Activated CD4-positive, alpha-beta memory T cell treated with anti-CD3 and anti-CD28 coated beads, Interleukin-2, amount 10 ng/mL, durations not matched to agents 7 days and 5 days (primary cell): ENCODE data around the gene SETBP1. TPM values are rescaled to one million over a fixed set of nuclear protein-coding genes. Genes with fewer than 3 reads are reported as not detected.

Source experiments
- CTCF ChIA-PET: fragments of 350-600 bp; sonication (Branson Sonifier 250); formaldehyde crosslinking; loops from one replicate; lab custom pipeline; 2021; ENCODE audit warnings: antibody characterized with exemption, inconsistent platforms; lab: Charles Lee
- POLR2A ChIA-PET: fragments of 350-600 bp; sonication (Branson Sonifier 250); formaldehyde crosslinking; loops from one replicate; lab custom pipeline; 2021; ENCODE audit warnings: antibody characterized with exemption; lab: Charles Lee
- DNase-seq: peaks from one replicate; pipeline ENCODE4 v3.0.0-alpha.2; 2020
- H3K27ac Mint-ChIP-seq: one replicate; pipeline ENCODE4 v1.8.0; 2021; ENCODE audit warnings: mild to moderate bottlenecking, mixed read lengths
- H3K27me3 Mint-ChIP-seq: one replicate; pipeline ENCODE4 v1.8.0; 2021; ENCODE audit warnings: mixed read lengths
- H3K36me3 Mint-ChIP-seq: one replicate; pipeline ENCODE4 v1.8.0; 2021; ENCODE audit warnings: low read depth, mixed read lengths
- H3K4me1 Mint-ChIP-seq: one replicate; pipeline ENCODE4 v1.8.0; 2021; ENCODE audit warnings: mixed read lengths
- H3K4me3 Mint-ChIP-seq: one replicate; pipeline ENCODE4 v1.8.0; 2021; ENCODE audit warnings: mild to moderate bottlenecking, mixed read lengths
- H3K9me3 Mint-ChIP-seq: one replicate; pipeline ENCODE4 v1.8.0; 2021; ENCODE audit warnings: mixed read lengths
- total RNA-seq, 2 experiments: library from RNA; stranded (reverse); gene quantifications; one replicate each; pipeline ENCODE4 v1.2.3, GENCODE V29; 2021

Gene SETBP1
- total RNA-seq, 2 experiments from 2014 or later: 15.8 to 18.2 TPM

DNA sequence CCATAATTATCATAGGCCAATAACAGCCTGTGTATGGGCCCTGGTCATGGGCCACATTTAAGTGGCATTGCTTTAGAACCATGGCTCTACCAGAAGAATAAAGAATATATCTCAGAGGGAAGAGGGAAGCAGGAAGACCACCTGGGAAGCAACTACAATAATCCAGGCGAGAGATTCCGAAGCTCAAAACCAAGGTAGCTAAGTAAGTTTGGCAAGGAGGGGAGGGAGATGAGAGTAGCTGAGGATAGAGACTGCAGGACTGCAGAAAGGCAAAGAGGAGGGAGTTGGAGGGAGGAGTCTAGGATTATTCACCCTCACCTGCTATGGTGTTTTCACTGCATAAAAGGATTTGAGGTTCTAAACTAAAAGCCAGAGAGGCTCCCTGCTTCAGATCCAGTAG lies 293.5 kb downstream of the SETBP1 start:
- no peak for DNase-seq
- H3K27ac Mint-ChIP-seq: no peak overlapping the region
- H3K4me1 Mint-ChIP-seq: no peaks in the 10 kb centered on the region
- no peak overlapping the region for H3K4me3 Mint-ChIP-seq
- CTCF ChIA-PET: no interaction called here
- POLR2A ChIA-PET: no interaction called here
- no peaks in the 10 kb centered on the region for H3K36me3 Mint-ChIP-seq
- no peaks in the 10 kb centered on the region for H3K9me3 Mint-ChIP-seq
- H3K27me3 Mint-ChIP-seq: peaks cover 3% of the 10 kb centered on the region

DNA sequence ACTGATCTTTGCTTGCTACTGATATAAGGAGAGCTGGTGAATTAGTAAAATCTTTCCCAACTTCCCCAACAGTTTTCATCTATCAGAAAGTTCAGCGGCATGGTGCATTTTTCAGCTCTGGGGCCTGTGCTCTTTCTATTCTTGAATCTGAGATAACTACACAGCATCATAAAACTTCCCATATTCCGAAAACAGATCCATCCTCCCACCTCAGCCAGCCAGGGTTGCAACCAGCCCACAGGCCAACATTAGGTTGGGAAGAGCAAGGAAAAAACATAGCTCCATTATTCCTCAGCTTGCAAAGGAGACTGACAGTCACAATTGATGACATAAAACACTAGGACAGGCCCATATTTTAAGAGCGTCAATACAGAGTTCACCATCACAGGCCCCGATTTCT lies 297.2 kb downstream of the SETBP1 start:
- H3K9me3 Mint-ChIP-seq: no peaks in the 10 kb centered on the region
- POLR2A ChIA-PET: no interaction called here
- CTCF ChIA-PET: no interaction called here
- DNase-seq: no peak
- no peaks in the 10 kb centered on the region for H3K4me1 Mint-ChIP-seq
- no peaks in the 10 kb centered on the region for H3K36me3 Mint-ChIP-seq
- no peak overlapping the region for H3K4me3 Mint-ChIP-seq
- peaks cover 3% of the 10 kb centered on the region for H3K27me3 Mint-ChIP-seq
- H3K27ac Mint-ChIP-seq: no peak overlapping the region

- Mint-ChIP-seq H3K36me3 (no peaks in the 10 kb centered on the region), H3K4me3 (no peak overlapping the region), H3K27ac (no peak overlapping the region), H3K9me3 (no peaks in the 10 kb centered on the region), H3K4me1 (no peaks in the 10 kb centered on the region), H3K27me3 (no peaks in the 10 kb centered on the region)
- ChIA-PET POLR2A (no interaction called here), CTCF (no interaction called here)
- no peak for DNase-seq
Observed at GRCh38 chr18:44979748-44980147, 299.1 kb downstream of the SETBP1 start.

GRCh38 chr18:44981121-44981520 lies 300.4 kb downstream of the SETBP1 start:
- Mint-ChIP-seq H3K4me1 (no peaks in the 10 kb centered on the region), H3K27me3 (peaks cover under 1% of the 10 kb centered on the region), H3K27ac (no peak overlapping the region), H3K9me3 (no peaks in the 10 kb centered on the region), H3K4me3 (no peak overlapping the region), H3K36me3 (no peaks in the 10 kb centered on the region)
- CTCF ChIA-PET: no interaction called here
- POLR2A ChIA-PET: no interaction called here
- no peak for DNase-seq

GRCh38 chr18:44986933-44987332 lies 306.2 kb downstream of the SETBP1 start:
- Mint-ChIP-seq H3K36me3 (no peaks in the 10 kb centered on the region), H3K27me3 (peaks cover 1% of the 10 kb centered on the region), H3K4me1 (no peaks in the 10 kb centered on the region), H3K4me3 (no peak overlapping the region), H3K9me3 (no peaks in the 10 kb centered on the region), H3K27ac (no peak overlapping the region)
- ChIA-PET POLR2A (no interaction called here), CTCF (no interaction called here)
- DNase-seq: no peak

DNA sequence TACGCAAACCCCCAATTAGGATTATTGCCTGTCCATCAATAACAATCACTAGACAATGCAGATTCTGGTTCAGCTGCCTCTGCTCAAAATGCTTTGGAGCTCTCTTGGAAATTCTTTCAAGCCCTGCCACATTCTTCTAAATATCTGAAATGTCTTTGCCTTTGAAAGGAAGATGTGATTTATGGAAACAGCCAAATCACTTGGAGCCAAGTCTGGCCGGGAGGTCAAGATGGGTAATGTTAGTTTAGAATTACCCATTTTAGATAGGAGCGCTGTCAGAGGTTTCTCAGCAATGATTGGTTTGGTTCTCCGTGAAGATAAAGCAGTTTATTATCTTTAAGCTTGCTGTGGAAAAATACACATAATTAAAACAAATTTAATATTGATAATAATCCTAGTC lies 306.7 kb downstream of the SETBP1 start:
- Mint-ChIP-seq H3K9me3 (no peaks in the 10 kb centered on the region), H3K4me1 (no peaks in the 10 kb centered on the region), H3K27me3 (peaks cover 1% of the 10 kb centered on the region), H3K4me3 (no peak overlapping the region), H3K27ac (no peak overlapping the region), H3K36me3 (no peaks in the 10 kb centered on the region)
- no peak for DNase-seq
- CTCF ChIA-PET: no interaction called here
- POLR2A ChIA-PET: no interaction called here

DNA sequence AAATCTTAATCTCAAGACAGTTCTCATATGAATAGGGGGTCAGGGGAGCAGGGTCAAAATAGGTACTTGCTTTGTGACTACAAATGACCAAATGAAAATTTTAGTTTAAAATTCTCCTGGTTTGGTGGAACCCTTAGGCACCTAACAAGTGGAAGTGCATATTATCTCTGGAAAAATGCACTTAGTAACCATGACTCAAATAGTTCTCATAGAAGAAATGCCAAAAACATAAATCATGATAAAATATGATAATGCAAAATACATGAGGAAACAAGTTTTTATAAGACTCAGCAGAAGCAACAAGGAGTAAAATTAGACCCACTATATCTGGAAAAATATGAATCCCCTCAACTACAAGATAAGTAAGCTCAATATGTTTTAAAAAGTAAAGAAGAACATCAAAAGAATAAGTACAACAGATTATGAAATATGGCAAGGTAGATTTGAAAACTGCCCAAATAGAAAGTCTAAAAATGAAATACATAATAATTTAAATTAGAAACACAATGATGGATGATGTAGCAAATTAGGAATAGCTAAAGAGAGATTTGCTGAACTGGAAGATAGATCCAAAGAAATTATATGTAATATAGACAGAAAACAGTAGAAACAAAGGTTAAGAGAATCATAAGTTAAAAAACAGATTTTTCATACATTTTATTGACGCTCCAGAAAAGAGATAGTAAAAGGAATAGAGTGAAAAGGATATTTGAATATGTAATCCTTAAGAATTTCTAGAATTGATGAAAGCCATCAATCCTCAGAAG lies 308.3 kb downstream of the SETBP1 start:
- H3K27me3 Mint-ChIP-seq: peaks cover 1% of the 10 kb centered on the region
- DNase-seq: no peak
- H3K36me3 Mint-ChIP-seq: no peaks in the 10 kb centered on the region
- no peak overlapping the region for H3K4me3 Mint-ChIP-seq
- POLR2A ChIA-PET: no interaction called here
- no peaks in the 10 kb centered on the region for H3K4me1 Mint-ChIP-seq
- H3K27ac Mint-ChIP-seq: no peak overlapping the region
- CTCF ChIA-PET: no interaction called here
- no peaks in the 10 kb centered on the region for H3K9me3 Mint-ChIP-seq

DNA sequence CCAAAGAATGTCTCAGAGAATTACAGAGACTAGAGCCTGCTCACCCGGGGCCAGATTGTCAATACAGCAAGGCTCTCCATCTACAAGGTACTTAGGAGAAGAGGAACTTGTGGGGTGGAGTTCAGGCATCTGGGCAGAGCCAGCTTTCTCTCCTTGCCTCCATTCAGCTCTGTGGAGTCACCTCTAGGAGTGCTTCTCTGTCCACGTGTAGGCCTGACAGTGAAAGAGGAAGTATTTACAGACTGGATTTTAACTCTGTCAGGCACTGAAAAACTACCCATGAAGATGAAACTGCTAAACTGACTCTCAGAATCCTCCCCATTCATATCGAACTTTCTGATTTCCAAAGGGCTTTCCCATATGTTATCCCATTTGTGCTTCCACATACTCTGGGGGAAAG lies 315.6 kb downstream of the SETBP1 start:
- Mint-ChIP-seq H3K27me3 (no peaks in the 10 kb centered on the region), H3K27ac (no peak overlapping the region), H3K9me3 (no peaks in the 10 kb centered on the region), H3K4me1 (no peaks in the 10 kb centered on the region), H3K4me3 (no peak overlapping the region), H3K36me3 (no peaks in the 10 kb centered on the region)
- DNase-seq: no peak
- POLR2A ChIA-PET: no interaction called here
- CTCF ChIA-PET: no interaction called here

DNA sequence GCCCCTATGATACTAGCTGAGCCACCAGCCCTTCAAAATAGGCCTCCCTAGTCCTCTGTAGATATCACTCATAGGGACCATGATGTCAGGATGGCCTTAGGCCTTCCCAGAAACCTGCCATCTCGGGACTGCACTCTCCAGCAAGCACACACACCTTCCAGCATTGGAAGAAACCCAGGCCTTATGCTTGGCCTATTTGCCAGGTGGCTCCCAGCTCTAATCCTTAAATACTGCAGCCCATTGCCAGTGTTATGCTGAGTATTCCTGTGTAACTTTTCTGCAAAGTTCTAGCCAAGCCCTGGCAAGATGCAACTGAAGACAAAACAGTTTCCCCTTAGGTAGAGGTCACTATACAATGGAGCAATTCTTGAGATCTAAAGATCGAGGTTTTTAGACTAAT lies 316.5 kb downstream of the SETBP1 start:
- H3K27me3 Mint-ChIP-seq: no peaks in the 10 kb centered on the region
- POLR2A ChIA-PET: no interaction called here
- H3K9me3 Mint-ChIP-seq: no peaks in the 10 kb centered on the region
- H3K4me3 Mint-ChIP-seq: no peak overlapping the region
- H3K4me1 Mint-ChIP-seq: no peaks in the 10 kb centered on the region
- CTCF ChIA-PET: no interaction called here
- no peak for DNase-seq
- H3K36me3 Mint-ChIP-seq: no peaks in the 10 kb centered on the region
- H3K27ac Mint-ChIP-seq: no peak overlapping the region

DNA sequence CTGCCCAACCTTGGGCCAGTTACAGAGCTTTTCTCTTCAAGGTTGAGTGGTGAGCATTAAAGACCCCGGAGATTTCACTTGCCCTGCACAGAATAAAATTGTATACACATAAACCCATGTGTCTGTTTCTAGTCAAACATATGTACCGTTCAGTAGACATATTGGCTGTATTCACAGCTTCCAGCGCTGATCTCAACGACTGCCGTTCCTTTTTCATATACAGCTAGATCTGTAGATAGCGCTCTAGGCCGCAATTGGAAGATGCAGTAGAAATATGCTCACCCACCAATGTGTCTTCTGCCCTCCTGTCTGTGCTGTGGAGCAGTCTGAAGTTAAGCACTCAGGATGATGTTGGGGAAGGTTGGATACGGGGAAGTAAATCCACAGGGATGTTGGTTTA lies 317.7 kb downstream of the SETBP1 start:
- POLR2A ChIA-PET: no interaction called here
- Mint-ChIP-seq H3K9me3 (no peaks in the 10 kb centered on the region), H3K4me3 (no peak overlapping the region), H3K27me3 (no peaks in the 10 kb centered on the region), H3K4me1 (no peaks in the 10 kb centered on the region), H3K36me3 (no peaks in the 10 kb centered on the region), H3K27ac (no peak overlapping the region)
- no peak for DNase-seq
- CTCF ChIA-PET: interaction anchor here (1.4 kb wide), 1 partner anchor 320 kb away, joined by 3 read pairs; no protein-coding TSS in a partner anchor

- ChIA-PET CTCF (no interaction called here), POLR2A (no interaction called here)
- Mint-ChIP-seq H3K27me3 (no peaks in the 10 kb centered on the region), H3K4me1 (peaks cover 11% of the 10 kb centered on the region), H3K36me3 (no peaks in the 10 kb centered on the region), H3K9me3 (no peaks in the 10 kb centered on the region), H3K27ac (no peak overlapping the region), H3K4me3 (no peak overlapping the region)
- no peak for DNase-seq
Observed at GRCh38 chr18:45004546-45005080, 323.9 kb downstream of the SETBP1 start.

DNA sequence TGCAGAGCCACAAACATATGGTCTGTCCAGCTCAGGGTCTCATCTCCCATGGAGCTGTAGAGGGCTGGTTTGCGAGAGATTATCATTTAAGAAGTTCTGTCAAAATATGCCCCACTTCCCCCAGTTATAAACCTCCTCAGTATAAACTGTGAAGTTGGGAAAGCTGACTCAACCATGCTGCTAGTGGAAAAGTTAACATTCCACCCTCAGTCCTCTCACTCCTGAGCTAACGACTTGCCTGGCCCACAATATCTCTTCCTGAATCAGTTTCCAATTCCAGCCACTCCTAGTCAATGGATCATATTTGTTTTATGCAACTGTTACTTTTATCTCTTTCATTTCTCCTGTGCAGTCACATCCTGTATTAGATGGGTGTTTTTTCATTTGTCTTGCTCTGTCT lies 326.2 kb downstream of the SETBP1 start:
- Mint-ChIP-seq H3K4me3 (no peak overlapping the region), H3K9me3 (no peaks in the 10 kb centered on the region), H3K36me3 (no peaks in the 10 kb centered on the region), H3K27me3 (no peaks in the 10 kb centered on the region), H3K4me1 (peaks cover 16% of the 10 kb centered on the region), H3K27ac (no peak overlapping the region)
- no peak for DNase-seq
- POLR2A ChIA-PET: no interaction called here
- CTCF ChIA-PET: no interaction called here

DNA sequence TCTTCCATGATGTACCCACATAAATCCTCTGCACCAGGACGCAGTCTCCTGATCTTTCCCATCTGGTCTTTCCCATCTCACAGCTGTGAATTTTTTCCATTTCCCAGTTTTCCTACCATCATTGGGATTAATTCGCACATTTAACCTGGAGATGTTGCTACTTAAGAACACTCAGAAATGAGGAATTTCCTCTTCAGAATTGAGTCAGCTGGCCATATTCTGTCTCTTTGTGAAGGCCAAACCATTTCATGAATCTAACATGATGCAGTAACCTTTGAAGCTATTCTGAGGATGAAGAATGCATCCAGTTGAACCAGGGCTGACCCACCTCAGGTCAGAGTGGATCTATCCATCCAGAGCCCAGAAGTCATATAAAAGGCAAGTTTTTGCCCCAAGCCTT lies 326.8 kb downstream of the SETBP1 start:
- H3K36me3 Mint-ChIP-seq: no peaks in the 10 kb centered on the region
- peaks cover 16% of the 10 kb centered on the region for H3K4me1 Mint-ChIP-seq
- H3K9me3 Mint-ChIP-seq: no peaks in the 10 kb centered on the region
- H3K4me3 Mint-ChIP-seq: no peak overlapping the region
- H3K27ac Mint-ChIP-seq: no peak overlapping the region
- no peaks in the 10 kb centered on the region for H3K27me3 Mint-ChIP-seq
- DNase-seq: no peak
- ChIA-PET CTCF (no interaction called here), POLR2A (no interaction called here)
